ENCODE measurements around the gene BLNK. TPM values are rescaled to one million over a fixed set of nuclear protein-coding genes. Genes with fewer than 3 reads are reported as not detected.

The BLNK gene
- total and polyA plus RNA-seq, 2 experiments from 2014 or later: not detected

DNA sequence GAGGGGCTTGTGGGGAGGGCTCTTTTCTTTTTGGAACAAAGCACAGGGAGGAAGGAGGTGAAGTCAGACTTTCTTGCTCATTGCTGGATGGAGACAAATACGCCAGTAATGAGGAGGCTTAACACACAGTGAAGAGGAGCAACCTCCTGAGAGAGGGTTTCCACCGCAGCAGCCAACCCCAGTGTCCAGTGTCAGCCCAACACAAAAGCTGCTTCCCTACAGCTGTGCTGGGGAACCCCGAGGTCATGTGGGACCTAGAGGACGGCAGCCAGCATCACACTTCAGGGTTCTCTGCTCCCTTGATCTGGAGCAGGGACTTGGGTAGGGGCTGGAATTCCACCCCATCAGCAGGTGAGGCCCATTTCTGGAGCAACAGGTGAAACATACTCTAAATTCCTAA is 7.7 kb downstream of the BLNK start:
- no peak overlapping the region for H3K4me2 ChIP-seq (ENCODE audit: unreplicated experiment)
- no peaks in the 10 kb centered on the region for H3K4me1 ChIP-seq (ENCODE audit: insufficient read depth)
- no peak overlapping the region for H3K4me3 ChIP-seq
- H3K36me3 ChIP-seq (ENCODE audit: low read depth): no peaks in the 10 kb centered on the region
- no peaks in the 10 kb centered on the region for H4K20me1 ChIP-seq (ENCODE audit: insufficient read depth)
- H3K9me2 ChIP-seq (ENCODE audit: insufficient read depth): no peaks in the 10 kb centered on the region
- H3K27ac ChIP-seq: no peak overlapping the region
- no peaks in the 10 kb centered on the region for H3F3A ChIP-seq (ENCODE audit: insufficient read depth)
- no peak overlapping the region for H3K9ac ChIP-seq
- H3K27me3 ChIP-seq (replicated peaks; ENCODE audit: insufficient read depth): no peaks in the 10 kb centered on the region
- no peak for DNase-seq
- H3K9me3 ChIP-seq (ENCODE audit: low read depth): no peaks in the 10 kb centered on the region
- H3K79me2 ChIP-seq (ENCODE audit: insufficient read depth): no peaks in the 10 kb centered on the region
- in situ Hi-C loops (cut with MboI): no loop called here
- TF ChIP-seq EZH2 (IDR thresholded peaks at IDR 0.05; ENCODE audit: insufficient read depth, poor library complexity, severe bottlenecking) (no peak), EZH2phosphoT487 (IDR thresholded peaks at IDR 0.05; ENCODE audit: insufficient read depth, low read depth) (no peak)
- 52% methylated on average over 4 of the region's 4 CpGs for WGBS, 2 experiments (ENCODE audit: low coverage in 1 of 2, low lambda C conversion rate in 2 of 2, missing lambda C conversion rate in 2 of 2)
- no peak overlapping the region for H2AFZ ChIP-seq

DNA sequence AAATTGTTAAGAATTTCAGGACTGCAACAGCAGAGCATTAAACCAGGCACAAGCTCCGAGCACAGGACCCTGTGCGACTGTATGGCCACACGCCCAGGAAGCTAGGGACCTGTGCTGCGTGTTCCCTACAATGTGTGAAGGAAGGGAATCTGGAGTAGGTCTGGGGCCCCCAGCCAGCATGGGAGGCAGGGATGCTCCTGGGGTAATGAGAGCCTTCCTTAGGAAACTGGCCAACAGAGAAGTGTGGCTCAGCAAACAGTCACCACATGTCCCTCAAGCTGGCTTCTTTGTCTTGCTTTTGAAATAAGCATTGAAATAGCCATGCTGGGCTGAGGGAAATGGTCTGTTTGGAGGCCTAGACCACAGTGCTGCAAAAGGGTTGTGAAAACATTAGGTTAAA is 8.2 kb downstream of the BLNK start:
- TF ChIP-seq EZH2 (IDR thresholded peaks at IDR 0.05; ENCODE audit: insufficient read depth, poor library complexity, severe bottlenecking) (no peak), EZH2phosphoT487 (IDR thresholded peaks at IDR 0.05; ENCODE audit: insufficient read depth, low read depth) (no peak)
- DNase-seq: no peak
- Histone ChIP-seq H3K36me3 (ENCODE audit: low read depth) (no peaks in the 10 kb centered on the region), H3K9me2 (ENCODE audit: insufficient read depth) (no peaks in the 10 kb centered on the region), H3K9me3 (ENCODE audit: low read depth) (no peaks in the 10 kb centered on the region), H3K4me1 (ENCODE audit: insufficient read depth) (no peaks in the 10 kb centered on the region), H3K4me3 (no peak overlapping the region), H3K4me2 (ENCODE audit: unreplicated experiment) (no peak overlapping the region), H3F3A (ENCODE audit: insufficient read depth) (no peaks in the 10 kb centered on the region), H3K27me3 (replicated peaks; ENCODE audit: insufficient read depth) (no peaks in the 10 kb centered on the region), H3K27ac (no peak overlapping the region), H4K20me1 (ENCODE audit: insufficient read depth) (no peaks in the 10 kb centered on the region), H2AFZ (no peak overlapping the region), H3K79me2 (ENCODE audit: insufficient read depth) (no peaks in the 10 kb centered on the region), H3K9ac (no peak overlapping the region)
- in situ Hi-C loops (cut with MboI): no loop called here
- WGBS, 2 experiments (ENCODE audit: low coverage in 1 of 2, low lambda C conversion rate in 2 of 2, missing lambda C conversion rate in 2 of 2): 48 to 55% methylated on average over 4 of the region's 4 CpGs

DNA sequence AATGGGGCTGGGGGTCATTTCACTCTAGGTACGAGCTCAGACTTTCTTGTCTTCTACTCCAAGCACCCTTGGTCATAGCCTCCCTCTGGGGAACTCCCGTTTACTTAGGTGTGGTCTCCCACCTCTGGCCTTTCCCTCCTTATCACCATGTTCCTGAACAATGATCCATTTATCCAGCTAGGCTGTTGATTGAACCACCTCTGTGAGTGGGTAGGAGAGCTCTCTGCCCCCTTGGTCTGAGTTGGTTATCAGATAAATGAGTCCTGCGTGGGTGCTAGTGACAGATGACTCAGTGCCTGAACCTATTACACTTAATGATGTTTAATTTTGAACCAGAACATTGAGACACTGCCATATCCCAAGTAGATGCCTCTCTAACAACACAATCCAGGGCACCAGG is 9.4 kb downstream of the BLNK start:
- Histone ChIP-seq H2AFZ (no peak overlapping the region), H3K9me3 (ENCODE audit: low read depth) (no peaks in the 10 kb centered on the region), H4K20me1 (ENCODE audit: insufficient read depth) (no peaks in the 10 kb centered on the region), H3K36me3 (ENCODE audit: low read depth) (no peaks in the 10 kb centered on the region), H3K27me3 (replicated peaks; ENCODE audit: insufficient read depth) (no peaks in the 10 kb centered on the region), H3K4me3 (no peak overlapping the region), H3K9ac (no peak overlapping the region), H3F3A (ENCODE audit: insufficient read depth) (no peaks in the 10 kb centered on the region), H3K4me2 (ENCODE audit: unreplicated experiment) (no peak overlapping the region), H3K9me2 (ENCODE audit: insufficient read depth) (no peaks in the 10 kb centered on the region), H3K79me2 (ENCODE audit: insufficient read depth) (no peaks in the 10 kb centered on the region), H3K4me1 (ENCODE audit: insufficient read depth) (no peaks in the 10 kb centered on the region), H3K27ac (no peak overlapping the region)
- TF ChIP-seq EZH2 (IDR thresholded peaks at IDR 0.05; ENCODE audit: insufficient read depth, poor library complexity, severe bottlenecking) (no peak), EZH2phosphoT487 (IDR thresholded peaks at IDR 0.05; ENCODE audit: insufficient read depth, low read depth) (no peak)
- WGBS, 2 experiments (ENCODE audit: low coverage in 1 of 2, low lambda C conversion rate in 2 of 2, missing lambda C conversion rate in 2 of 2): 21 to 27% methylated on average over 3 of the region's 3 CpGs
- in situ Hi-C loops (cut with MboI): no loop called here
- no peak for DNase-seq

DNA sequence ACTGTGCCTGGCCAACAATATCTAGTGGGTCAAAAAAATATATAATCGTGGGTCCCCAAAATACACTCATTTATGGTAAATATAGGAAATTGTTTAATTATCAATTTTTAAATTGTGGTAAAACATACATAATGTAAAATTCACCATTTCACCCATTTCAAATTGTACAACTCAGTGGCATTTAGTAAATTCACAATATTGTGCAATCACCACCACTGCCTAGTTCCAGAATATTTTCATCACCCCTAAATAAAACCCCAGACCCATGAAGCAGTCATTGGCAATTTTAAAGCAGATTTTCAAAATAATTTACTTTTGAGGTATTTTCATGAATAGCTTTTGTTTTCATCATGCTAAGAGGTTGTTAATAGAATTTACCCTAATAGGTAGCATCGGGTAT is 10.2 kb downstream of the BLNK start:
- Histone ChIP-seq H3K27me3 (replicated peaks; ENCODE audit: insufficient read depth) (no peaks in the 10 kb centered on the region), H3F3A (ENCODE audit: insufficient read depth) (no peaks in the 10 kb centered on the region), H3K9me2 (ENCODE audit: insufficient read depth) (no peaks in the 10 kb centered on the region), H3K36me3 (ENCODE audit: low read depth) (no peaks in the 10 kb centered on the region), H3K9ac (no peak overlapping the region), H3K9me3 (ENCODE audit: low read depth) (no peaks in the 10 kb centered on the region), H3K4me3 (no peak overlapping the region), H2AFZ (no peak overlapping the region), H4K20me1 (ENCODE audit: insufficient read depth) (no peaks in the 10 kb centered on the region), H3K4me2 (ENCODE audit: unreplicated experiment) (no peak overlapping the region), H3K27ac (no peak overlapping the region), H3K79me2 (ENCODE audit: insufficient read depth) (no peaks in the 10 kb centered on the region), H3K4me1 (ENCODE audit: insufficient read depth) (no peaks in the 10 kb centered on the region)
- in situ Hi-C loops (cut with MboI): no loop called here
- WGBS, 2 experiments (ENCODE audit: low coverage in 1 of 2, low lambda C conversion rate in 2 of 2, missing lambda C conversion rate in 2 of 2): 37 to 38% methylated on average over 2 of the region's 2 CpGs
- TF ChIP-seq EZH2 (IDR thresholded peaks at IDR 0.05; ENCODE audit: insufficient read depth, poor library complexity, severe bottlenecking) (no peak), EZH2phosphoT487 (IDR thresholded peaks at IDR 0.05; ENCODE audit: insufficient read depth, low read depth) (no peak)
- DNase-seq: no peak

DNA sequence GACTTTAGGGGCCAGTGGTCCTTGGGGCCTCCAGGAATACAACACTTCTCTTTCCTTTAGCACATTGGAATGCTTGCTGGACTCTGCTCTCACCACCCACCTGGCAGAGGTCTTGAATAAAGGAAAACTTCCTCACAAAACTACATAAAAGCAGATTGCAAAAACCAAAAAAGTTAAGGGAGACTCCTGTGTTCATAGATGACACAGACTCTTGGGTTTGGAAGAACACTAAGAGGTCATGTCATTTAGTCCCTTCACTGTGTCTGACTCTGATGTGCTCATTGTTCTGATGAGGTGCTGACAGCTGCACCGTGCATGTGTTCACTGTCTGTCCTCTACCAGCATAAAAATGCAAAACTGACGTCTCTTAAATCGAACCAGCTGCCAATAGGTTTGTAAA is 11.4 kb downstream of the BLNK start:
- 1 to 2% methylated on average over 3 of the region's 3 CpGs for WGBS, 2 experiments (ENCODE audit: low coverage in 1 of 2, low lambda C conversion rate in 2 of 2, missing lambda C conversion rate in 2 of 2)
- in situ Hi-C loops (cut with MboI): no loop called here
- Histone ChIP-seq H3K27ac (no peak overlapping the region), H3F3A (ENCODE audit: insufficient read depth) (no peaks in the 10 kb centered on the region), H3K9me2 (ENCODE audit: insufficient read depth) (no peaks in the 10 kb centered on the region), H3K79me2 (ENCODE audit: insufficient read depth) (no peaks in the 10 kb centered on the region), H4K20me1 (ENCODE audit: insufficient read depth) (no peaks in the 10 kb centered on the region), H3K9me3 (ENCODE audit: low read depth) (no peaks in the 10 kb centered on the region), H2AFZ (no peak overlapping the region), H3K4me2 (ENCODE audit: unreplicated experiment) (no peak overlapping the region), H3K27me3 (replicated peaks; ENCODE audit: insufficient read depth) (no peaks in the 10 kb centered on the region), H3K4me3 (no peak overlapping the region), H3K4me1 (ENCODE audit: insufficient read depth) (no peaks in the 10 kb centered on the region), H3K9ac (no peak overlapping the region), H3K36me3 (ENCODE audit: low read depth) (no peaks in the 10 kb centered on the region)
- TF ChIP-seq EZH2 (IDR thresholded peaks at IDR 0.05; ENCODE audit: insufficient read depth, poor library complexity, severe bottlenecking): no peak
- TF ChIP-seq EZH2phosphoT487 (IDR thresholded peaks at IDR 0.05; ENCODE audit: insufficient read depth, low read depth): no peak
- DNase-seq: no peak

Measured in GM23248 (cell line).